ENCODE results near the gene CD22.

Gene CD22

GRCh38 chr19:35352448-35353304 is 23.7 kb downstream of the CD22 start:
- H3K9me3 ChIP-seq (ENCODE audit: control insufficient read depth, insufficient read depth, low read depth, low read length): no peaks in the 10 kb centered on the region
- no peak overlapping the region for H3K27ac ChIP-seq (ENCODE audit: extremely low read depth, low read depth, low read length)
- H3K4me1 ChIP-seq (ENCODE audit: control insufficient read depth, insufficient read depth, low read length): no peaks in the 10 kb centered on the region
- H3K4me3 ChIP-seq (ENCODE audit: low read depth, low read length): no peak overlapping the region
- H3K36me3 ChIP-seq (ENCODE audit: control insufficient read depth in 2 of 2, insufficient read depth in 1 of 2, low read length in 2 of 2): no peaks in the 10 kb centered on the region; a peak in 1 of 3 replicates
- ChIA-PET CTCF (interaction anchor here (0.5 to 10.6 kb wide), 89 partner anchors 8 to 713 kb away, joined by 3 to 237 read pairs (median 5); partner anchors contain the start of genes ATP4A, HAUS5 and KRTDAP), POLR2A (interaction anchor here (0.5 to 2.1 kb wide), 7 partner anchors 10 to 295 kb away, joined by 3 to 13 read pairs (median 3); partner anchors contain the start of gene COX6B1)
- TF ChIP-seq ZBTB21 (tag by site-specific recombination; IDR thresholded peaks at IDR 0.05): peak; percentile 45; the same call in 1 of the 2 replicates
- TF ChIP-seq ZNF473 (tag by site-specific recombination; IDR thresholded peaks at IDR 0.05): no peak
- no peak for TF ChIP-seq MZF1 (tag by site-specific recombination; IDR thresholded peaks at IDR 0.05; ENCODE audit: borderline replicate concordance)
- no peak for TF ChIP-seq ZFP3 (tag by site-specific recombination; IDR thresholded peaks at IDR 0.05; ENCODE audit: low read depth)
- no peak for TF ChIP-seq ZNF311 (tag by site-specific recombination; IDR thresholded peaks at IDR 0.05; ENCODE audit: borderline replicate concordance)
- TF ChIP-seq ZSCAN30 (tag by site-specific recombination; IDR thresholded peaks at IDR 0.05): 0 out of 2 replicates have a peak, but pooled peaks have one; percentile 54
- no peak for TF ChIP-seq ZNF37A (tag by site-specific recombination; IDR thresholded peaks at IDR 0.05)
- no peak for TF ChIP-seq ZNF280C (tag by site-specific recombination; IDR thresholded peaks at IDR 0.05)
- no peak for TF ChIP-seq ZNF202 (tag by site-specific recombination; IDR thresholded peaks at IDR 0.05; ENCODE audit: borderline replicate concordance)
- no peak for TF ChIP-seq ZNF157 (tag by site-specific recombination; IDR thresholded peaks at IDR 0.05)
- TF ChIP-seq ZFP37 (tag by site-specific recombination; IDR thresholded peaks at IDR 0.05): peak; percentile 70; the same call in 1 of the 2 replicates
- TF ChIP-seq FEZF1 (tag by site-specific recombination; IDR thresholded peaks at IDR 0.05): peak; percentile 36; the same call in 1 of the 2 replicates
- TF ChIP-seq PRDM10 (tag by site-specific recombination; IDR thresholded peaks at IDR 0.05): 0 out of 2 replicates have a peak, but pooled peaks have one; percentile 40
- peak; percentile 15; the same call in 1 of the 2 replicates for TF ChIP-seq ZNF843 (tag by site-specific recombination; IDR thresholded peaks at IDR 0.05)
- 0 out of 2 replicates have a peak, but pooled peaks have one; percentile 10 for TF ChIP-seq ZNF639 (tag by site-specific recombination; IDR thresholded peaks at IDR 0.05)
- no peak for TF ChIP-seq HOXA7 (CRISPR knock-in tag; IDR thresholded peaks at IDR 0.05; ENCODE audit: borderline replicate concordance)
- TF ChIP-seq AEBP2 (tag by site-specific recombination; IDR thresholded peaks at IDR 0.05; ENCODE audit: borderline replicate concordance): no peak
- no peak for TF ChIP-seq ZNF488 (tag by site-specific recombination; IDR thresholded peaks at IDR 0.05)
- peak; percentile 65; the same call in 1 of the 2 replicates for TF ChIP-seq ZNF24 (tag by site-specific recombination; IDR thresholded peaks at IDR 0.05)
- TF ChIP-seq ZFP41 (tag by site-specific recombination; IDR thresholded peaks at IDR 0.05; ENCODE audit: borderline replicate concordance): no peak
- peak; percentile 78 for TF ChIP-seq ZBTB6 (tag by site-specific recombination; IDR thresholded peaks at IDR 0.05)
- TF ChIP-seq ZNF548 (tag by site-specific recombination; IDR thresholded peaks at IDR 0.05): no peak
- TF ChIP-seq OSR2 (tag by site-specific recombination; IDR thresholded peaks at IDR 0.05): no peak
